K562 (cell line): ENCODE measurements around the gene AMN1. TPM values are rescaled to one million over a fixed set of nuclear protein-coding genes. Genes with fewer than 3 reads are reported as not detected.

Source experiments
- HDAC6 ChIP-seq: IDR thresholded peaks from 2 replicates; pipeline ENCODE4 v1.6.1; 2012; ENCODE audit warnings: low read depth, mild to moderate bottlenecking, control low read depth, inconsistent platforms, low read length, moderate library complexity
- HLTF ChIP-seq: fragments of 450-650 bp; IDR thresholded peaks from 2 replicates; pipeline ENCODE4 v1.6.1; 2016
- POLR2AphosphoS5 ChIP-seq: IDR thresholded peaks from 2 replicates; pipeline ENCODE4 v1.6.1; 2011; ENCODE audit warnings: mild to moderate bottlenecking, low read depth, low read length, moderate library complexity; ENCODE audit not compliant: control insufficient read depth, insufficient read depth
- ZNF445 ChIP-seq: fragments of 250-450 bp; sonication (Bioruptor Pico); IDR thresholded peaks from 2 replicates; pipeline ENCODE4 v1.4.0; 2020; ENCODE audit warnings: low read depth, mild to moderate bottlenecking, moderate library complexity
- ZNF586 ChIP-seq: fragments of 450-650 bp; formaldehyde crosslinking; conservative IDR thresholded peaks from 2 replicates; pipeline ENCODE4 v1.4.0; 2020; ENCODE audit warnings: mild to moderate bottlenecking, moderate library complexity
- ZNF699 ChIP-seq: fragments of 250-450 bp; sonication (Bioruptor Pico); IDR thresholded peaks from 2 replicates; pipeline ENCODE4 v1.8.0; 2021; ENCODE audit warnings: mild to moderate bottlenecking, moderate library complexity; ENCODE audit not compliant: insufficient replicate concordance
- polyA plus RNA-seq, 8 experiments: library from polyadenylated mRNA; depleted of rRNA in 4 of 8; stranded (reverse) in 5 of 8; unstranded in 3 of 8; fragments of >200 nt; fragmentation: Nextera tagmentation in 2 of 8; fragmentation: Illumina TruSeq in 1 of 8; extraction: Ambion mirVana in 2 of 8; extraction: Trizol in 1 of 8; gene quantifications; 2 replicates each; pipeline versions ENCODE4 v1.2.1 to v1.2.3, GENCODE V29; 2011 to 2014; ENCODE audit warnings: inconsistent platforms in 1 of 8, missing spikeins in 1 of 8
- total RNA-seq, 7 experiments: library from RNA; depleted of rRNA in 6 of 7; stranded (reverse); fragments of >200 nt in 6 of 7; fragmentation: Illumina TruSeq in 2 of 7; extraction: Trizol in 2 of 7; gene quantifications; 2 replicates each; pipeline versions ENCODE4 v1.2.1 to v1.2.3, GENCODE V29; 2011 to 2021; ENCODE audit warnings: low replicate concordance in 1 of 7
- TF ChIP-seq, protein P1 (sequence below), 2 experiments: fragments of 200-800 bp in 1 of 2; sonication (Bioruptor generic) in 1 of 2; sonication (generic) in 1 of 2; formaldehyde crosslinking in 1 of 2; IDR thresholded peaks in 1 of 2; conservative IDR thresholded peaks in 1 of 2; 2 replicates each; pipeline versions ENCODE4 v1.5.0 to v1.6.1; 2016 to 2020; ENCODE audit warnings: missing compliant biosample characterization in 1 of 2, missing genetic modification characterization in 1 of 2, missing genetic modification reagents in 1 of 2
- TF ChIP-seq, protein P2 (sequence below): fragments of 450-650 bp; formaldehyde crosslinking; IDR thresholded peaks from 2 replicates; pipeline ENCODE4 v1.4.0; 2020; ENCODE audit warnings: mild to moderate bottlenecking, moderate library complexity
- TF ChIP-seq, protein P3 (sequence below): fragments of 250-450 bp; sonication (Bioruptor Pico); IDR thresholded peaks from 2 replicates; pipeline ENCODE4 v1.8.0; 2022; ENCODE audit warnings: inconsistent platforms
- TF ChIP-seq, protein P4 (sequence below): sonication (generic); formaldehyde crosslinking; IDR thresholded peaks from 2 replicates; pipeline ENCODE4 v1.8.1; 2023; ENCODE audit warnings: mild to moderate bottlenecking, missing genetic modification reagents
- TF ChIP-seq, protein P5 (sequence below): fragments of 450-650 bp; formaldehyde crosslinking; IDR thresholded peaks from 2 replicates; pipeline ENCODE4 v1.4.0; 2020; ENCODE audit warnings: mild to moderate bottlenecking, moderate library complexity
- TF ChIP-seq, protein P6 (sequence below): fragments of 250-450 bp; sonication (Bioruptor Pico); IDR thresholded peaks from 2 replicates; pipeline ENCODE4 v1.4.0; 2020; ENCODE audit warnings: borderline replicate concordance
- TF ChIP-seq, protein P7 (sequence below), 2 experiments: IDR thresholded peaks; 2 replicates each; pipeline ENCODE4 v1.6.1; 2011; ENCODE audit warnings: borderline replicate concordance in 1 of 2, control low read depth in 1 of 2, low read depth in 1 of 2, low read length in 1 of 2, mild to moderate bottlenecking in 1 of 2, mixed read lengths in 1 of 2, moderate library complexity in 1 of 2; ENCODE audit not compliant: insufficient read depth in 1 of 2, insufficient read length in 1 of 2, poor library complexity in 1 of 2, severe bottlenecking in 1 of 2; ENCODE audit errors: extremely low read depth in 1 of 2

AMN1 gene
- total and polyA plus RNA-seq, 9 of the 15 experiments (the other 6 are each of a cell fraction or from before 2014, with no cell fraction given): 5.2 to 27.6 (median 13.0) TPM

DNA sequence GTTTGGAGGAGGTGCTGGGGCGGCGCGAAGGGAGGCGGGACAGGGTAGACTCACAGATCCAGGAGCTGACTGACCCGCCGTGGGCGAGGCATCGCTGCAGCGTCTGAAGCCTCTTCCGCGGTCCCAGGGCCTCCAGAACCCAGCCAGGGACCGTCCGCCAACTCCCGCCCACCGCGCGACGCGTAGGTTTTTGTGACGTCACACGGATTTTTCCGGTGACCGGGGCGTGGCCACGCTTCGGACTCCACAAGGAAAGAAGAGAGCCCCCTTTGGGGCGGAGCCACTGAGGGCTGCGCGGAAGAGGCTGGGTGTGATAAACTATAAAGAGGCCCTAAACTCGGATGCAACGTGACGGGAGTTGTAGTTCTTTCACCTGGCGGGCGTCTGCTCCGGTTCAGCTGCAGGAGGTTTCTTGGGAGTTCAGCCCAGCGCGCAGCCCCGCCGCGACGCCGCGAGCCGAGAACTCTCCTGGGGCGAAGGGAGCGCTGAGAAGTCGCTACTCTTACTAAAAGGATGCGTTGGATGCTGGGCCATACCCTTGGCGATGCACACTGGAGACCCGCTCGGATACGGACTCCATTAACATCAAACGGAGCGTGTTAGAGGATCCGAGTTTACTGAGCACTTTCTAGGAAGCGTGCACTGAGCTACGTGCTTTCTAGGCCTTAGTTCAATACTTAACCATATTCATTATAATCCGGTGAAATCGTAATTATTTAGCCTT, at the start of gene AMN1 (continued):
- TF ChIP-seq, protein P1, sequence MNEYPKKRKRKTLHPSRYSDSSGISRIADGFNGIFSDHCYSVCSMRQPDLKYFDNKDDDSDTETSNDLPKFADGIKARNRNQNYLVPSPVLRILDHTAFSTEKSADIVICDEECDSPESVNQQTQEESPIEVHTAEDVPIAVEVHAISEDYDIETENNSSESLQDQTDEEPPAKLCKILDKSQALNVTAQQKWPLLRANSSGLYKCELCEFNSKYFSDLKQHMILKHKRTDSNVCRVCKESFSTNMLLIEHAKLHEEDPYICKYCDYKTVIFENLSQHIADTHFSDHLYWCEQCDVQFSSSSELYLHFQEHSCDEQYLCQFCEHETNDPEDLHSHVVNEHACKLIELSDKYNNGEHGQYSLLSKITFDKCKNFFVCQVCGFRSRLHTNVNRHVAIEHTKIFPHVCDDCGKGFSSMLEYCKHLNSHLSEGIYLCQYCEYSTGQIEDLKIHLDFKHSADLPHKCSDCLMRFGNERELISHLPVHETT (CRISPR knock-in tag; conservative IDR thresholded peaks at IDR 0.05 in 1 of 2, IDR thresholded peaks at IDR 0.05 in 1 of 2): no peak; a peak in 1 of 4 replicates
- no peak for TF ChIP-seq HDAC6
- TF ChIP-seq, protein P2, sequence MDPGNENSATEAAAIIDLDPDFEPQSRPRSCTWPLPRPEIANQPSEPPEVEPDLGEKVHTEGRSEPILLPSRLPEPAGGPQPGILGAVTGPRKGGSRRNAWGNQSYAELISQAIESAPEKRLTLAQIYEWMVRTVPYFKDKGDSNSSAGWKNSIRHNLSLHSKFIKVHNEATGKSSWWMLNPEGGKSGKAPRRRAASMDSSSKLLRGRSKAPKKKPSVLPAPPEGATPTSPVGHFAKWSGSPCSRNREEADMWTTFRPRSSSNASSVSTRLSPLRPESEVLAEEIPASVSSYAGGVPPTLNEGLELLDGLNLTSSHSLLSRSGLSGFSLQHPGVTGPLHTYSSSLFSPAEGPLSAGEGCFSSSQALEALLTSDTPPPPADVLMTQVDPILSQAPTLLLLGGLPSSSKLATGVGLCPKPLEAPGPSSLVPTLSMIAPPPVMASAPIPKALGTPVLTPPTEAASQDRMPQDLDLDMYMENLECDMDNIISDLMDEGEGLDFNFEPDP (CRISPR knock-in tag): no peak
- TF ChIP-seq, protein P3, sequence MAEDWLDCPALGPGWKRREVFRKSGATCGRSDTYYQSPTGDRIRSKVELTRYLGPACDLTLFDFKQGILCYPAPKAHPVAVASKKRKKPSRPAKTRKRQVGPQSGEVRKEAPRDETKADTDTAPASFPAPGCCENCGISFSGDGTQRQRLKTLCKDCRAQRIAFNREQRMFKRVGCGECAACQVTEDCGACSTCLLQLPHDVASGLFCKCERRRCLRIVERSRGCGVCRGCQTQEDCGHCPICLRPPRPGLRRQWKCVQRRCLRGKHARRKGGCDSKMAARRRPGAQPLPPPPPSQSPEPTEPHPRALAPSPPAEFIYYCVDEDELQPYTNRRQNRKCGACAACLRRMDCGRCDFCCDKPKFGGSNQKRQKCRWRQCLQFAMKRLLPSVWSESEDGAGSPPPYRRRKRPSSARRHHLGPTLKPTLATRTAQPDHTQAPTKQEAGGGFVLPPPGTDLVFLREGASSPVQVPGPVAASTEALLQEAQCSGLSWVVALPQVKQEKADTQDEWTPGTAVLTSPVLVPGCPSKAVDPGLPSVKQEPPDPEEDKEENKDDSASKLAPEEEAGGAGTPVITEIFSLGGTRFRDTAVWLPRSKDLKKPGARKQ (CRISPR knock-in tag): no peak
- TF ChIP-seq ZNF445 (CRISPR knock-in tag): no peak
- TF ChIP-seq HLTF: no peak
- TF ChIP-seq, protein P4, sequence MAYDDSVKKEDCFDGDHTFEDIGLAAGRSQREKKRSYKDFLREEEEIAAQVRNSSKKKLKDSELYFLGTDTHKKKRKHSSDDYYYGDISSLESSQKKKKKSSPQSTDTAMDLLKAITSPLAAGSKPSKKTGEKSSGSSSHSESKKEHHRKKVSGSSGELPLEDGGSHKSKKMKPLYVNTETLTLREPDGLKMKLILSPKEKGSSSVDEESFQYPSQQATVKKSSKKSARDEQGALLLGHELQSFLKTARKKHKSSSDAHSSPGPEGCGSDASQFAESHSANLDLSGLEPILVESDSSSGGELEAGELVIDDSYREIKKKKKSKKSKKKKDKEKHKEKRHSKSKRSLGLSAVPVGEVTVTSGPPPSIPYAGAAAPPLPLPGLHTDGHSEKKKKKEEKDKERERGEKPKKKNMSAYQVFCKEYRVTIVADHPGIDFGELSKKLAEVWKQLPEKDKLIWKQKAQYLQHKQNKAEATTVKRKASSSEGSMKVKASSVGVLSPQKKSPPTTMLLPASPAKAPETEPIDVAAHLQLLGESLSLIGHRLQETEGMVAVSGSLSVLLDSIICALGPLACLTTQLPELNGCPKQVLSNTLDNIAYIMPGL (CRISPR knock-in tag): no peak; the same call in 1 of the 2 replicates
- peak; percentile 93 for TF ChIP-seq POLR2AphosphoS5
- TF ChIP-seq ZNF699 (CRISPR knock-in tag): no peak
- TF ChIP-seq, protein P5, sequence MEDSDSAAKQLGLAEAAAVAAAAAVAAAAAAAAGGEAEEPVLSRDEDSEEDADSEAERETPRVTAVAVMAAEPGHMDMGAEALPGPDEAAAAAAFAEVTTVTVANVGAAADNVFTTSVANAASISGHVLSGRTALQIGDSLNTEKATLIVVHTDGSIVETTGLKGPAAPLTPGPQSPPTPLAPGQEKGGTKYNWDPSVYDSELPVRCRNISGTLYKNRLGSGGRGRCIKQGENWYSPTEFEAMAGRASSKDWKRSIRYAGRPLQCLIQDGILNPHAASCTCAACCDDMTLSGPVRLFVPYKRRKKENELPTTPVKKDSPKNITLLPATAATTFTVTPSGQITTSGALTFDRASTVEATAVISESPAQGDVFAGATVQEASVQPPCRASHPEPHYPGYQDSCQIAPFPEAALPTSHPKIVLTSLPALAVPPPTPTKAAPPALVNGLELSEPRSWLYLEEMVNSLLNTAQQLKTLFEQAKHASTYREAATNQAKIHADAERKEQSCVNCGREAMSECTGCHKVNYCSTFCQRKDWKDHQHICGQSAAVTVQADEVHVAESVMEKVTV (CRISPR knock-in tag): peak; percentile 14; the same call in 1 of the 2 replicates
- TF ChIP-seq, protein P6, sequence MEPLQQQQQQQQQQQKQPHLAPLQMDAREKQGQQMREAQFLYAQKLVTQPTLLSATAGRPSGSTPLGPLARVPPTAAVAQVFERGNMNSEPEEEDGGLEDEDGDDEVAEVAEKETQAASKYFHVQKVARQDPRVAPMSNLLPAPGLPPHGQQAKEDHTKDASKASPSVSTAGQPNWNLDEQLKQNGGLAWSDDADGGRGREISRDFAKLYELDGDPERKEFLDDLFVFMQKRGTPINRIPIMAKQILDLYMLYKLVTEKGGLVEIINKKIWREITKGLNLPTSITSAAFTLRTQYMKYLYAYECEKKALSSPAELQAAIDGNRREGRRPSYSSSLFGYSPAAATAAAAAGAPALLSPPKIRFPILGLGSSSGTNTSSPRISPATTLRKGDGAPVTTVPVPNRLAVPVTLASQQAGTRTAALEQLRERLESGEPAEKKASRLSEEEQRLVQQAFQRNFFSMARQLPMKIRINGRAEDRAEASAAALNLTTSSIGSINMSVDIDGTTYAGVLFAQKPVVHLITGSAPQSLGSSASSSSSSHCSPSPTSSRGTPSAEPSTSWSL (CRISPR knock-in tag): no peak
- no peak for TF ChIP-seq ZNF586
- TF ChIP-seq, protein P7, sequence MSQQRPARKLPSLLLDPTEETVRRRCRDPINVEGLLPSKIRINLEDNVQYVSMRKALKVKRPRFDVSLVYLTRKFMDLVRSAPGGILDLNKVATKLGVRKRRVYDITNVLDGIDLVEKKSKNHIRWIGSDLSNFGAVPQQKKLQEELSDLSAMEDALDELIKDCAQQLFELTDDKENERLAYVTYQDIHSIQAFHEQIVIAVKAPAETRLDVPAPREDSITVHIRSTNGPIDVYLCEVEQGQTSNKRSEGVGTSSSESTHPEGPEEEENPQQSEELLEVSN (IDR thresholded peaks at IDR 0.05; ENCODE audit: borderline replicate concordance in 1 of 2, extremely low read depth in 1 of 2, insufficient read depth in 1 of 2, insufficient read length in 1 of 2, low read depth in 1 of 2, low read length in 1 of 2, poor library complexity in 1 of 2, severe bottlenecking in 1 of 2): peak; percentile 85 to 86
